ENCODE measurements around the gene HDDC2. TPM values are rescaled to one million over a fixed set of nuclear protein-coding genes. Genes with fewer than 3 reads are reported as not detected.

HDDC2 gene
- total RNA-seq, 1 experiment from 2014 or later: 69.8 TPM

DNA sequence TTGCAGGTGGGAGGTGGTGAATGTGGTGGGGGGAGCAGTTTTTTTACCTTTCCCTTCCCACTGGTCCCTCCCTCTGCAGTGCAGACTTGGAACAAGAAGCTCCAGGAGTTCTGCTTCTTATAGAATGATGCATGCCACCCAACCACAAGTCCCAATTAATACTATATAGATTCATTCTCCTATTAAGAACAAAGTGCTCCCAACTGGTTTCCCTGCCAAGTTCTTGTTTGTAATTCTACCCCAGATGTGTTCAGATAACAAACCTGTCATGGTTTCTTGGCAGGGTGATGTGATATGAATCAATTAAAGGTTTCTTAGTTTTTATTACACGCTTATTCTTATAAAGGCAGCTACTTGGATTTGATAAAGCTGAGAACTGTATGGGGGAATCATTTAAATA, 23.9 kb downstream of the HDDC2 start:
- ATAC-seq: no peak
- Mint-ChIP-seq H3K9me3 (peaks cover 18% of the 10 kb centered on the region), H3K4me3 (no peak overlapping the region), H3K27ac (no peak overlapping the region), H3K4me1 (peaks cover 22% of the 10 kb centered on the region), H3K27me3 (ENCODE audit: low read depth) (no peaks in the 10 kb centered on the region), H3K36me3 (peaks cover 42% of the 10 kb centered on the region)
- ChIA-PET CTCF (no interaction called here), POLR2A (no interaction called here)
- TF ChIP-seq HMGA2 (CRISPR knock-in tag; IDR thresholded peaks at IDR 0.05) (no peak), RORB (CRISPR knock-in tag; IDR thresholded peaks at IDR 0.05) (no peak), ATF1 (CRISPR knock-in tag; IDR thresholded peaks at IDR 0.05) (no peak), STAT6 (CRISPR knock-in tag; conservative IDR thresholded peaks at IDR 0.05; ENCODE audit: low read depth) (no peak)
- TF ChIP-seq, protein P1, sequence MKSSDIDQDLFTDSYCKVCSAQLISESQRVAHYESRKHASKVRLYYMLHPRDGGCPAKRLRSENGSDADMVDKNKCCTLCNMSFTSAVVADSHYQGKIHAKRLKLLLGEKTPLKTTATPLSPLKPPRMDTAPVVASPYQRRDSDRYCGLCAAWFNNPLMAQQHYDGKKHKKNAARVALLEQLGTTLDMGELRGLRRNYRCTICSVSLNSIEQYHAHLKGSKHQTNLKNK (CRISPR knock-in tag; IDR thresholded peaks at IDR 0.05): no peak
- TF ChIP-seq, protein P2, sequence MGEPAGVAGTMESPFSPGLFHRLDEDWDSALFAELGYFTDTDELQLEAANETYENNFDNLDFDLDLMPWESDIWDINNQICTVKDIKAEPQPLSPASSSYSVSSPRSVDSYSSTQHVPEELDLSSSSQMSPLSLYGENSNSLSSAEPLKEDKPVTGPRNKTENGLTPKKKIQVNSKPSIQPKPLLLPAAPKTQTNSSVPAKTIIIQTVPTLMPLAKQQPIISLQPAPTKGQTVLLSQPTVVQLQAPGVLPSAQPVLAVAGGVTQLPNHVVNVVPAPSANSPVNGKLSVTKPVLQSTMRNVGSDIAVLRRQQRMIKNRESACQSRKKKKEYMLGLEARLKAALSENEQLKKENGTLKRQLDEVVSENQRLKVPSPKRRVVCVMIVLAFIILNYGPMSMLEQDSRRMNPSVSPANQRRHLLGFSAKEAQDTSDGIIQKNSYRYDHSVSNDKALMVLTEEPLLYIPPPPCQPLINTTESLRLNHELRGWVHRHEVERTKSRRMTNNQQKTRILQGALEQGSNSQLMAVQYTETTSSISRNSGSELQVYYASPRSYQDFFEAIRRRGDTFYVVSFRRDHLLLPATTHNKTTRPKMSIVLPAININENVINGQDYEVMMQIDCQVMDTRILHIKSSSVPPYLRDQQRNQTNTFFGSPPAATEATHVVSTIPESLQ (CRISPR knock-in tag; IDR thresholded peaks at IDR 0.05): no peak
- TF ChIP-seq, protein P3, sequence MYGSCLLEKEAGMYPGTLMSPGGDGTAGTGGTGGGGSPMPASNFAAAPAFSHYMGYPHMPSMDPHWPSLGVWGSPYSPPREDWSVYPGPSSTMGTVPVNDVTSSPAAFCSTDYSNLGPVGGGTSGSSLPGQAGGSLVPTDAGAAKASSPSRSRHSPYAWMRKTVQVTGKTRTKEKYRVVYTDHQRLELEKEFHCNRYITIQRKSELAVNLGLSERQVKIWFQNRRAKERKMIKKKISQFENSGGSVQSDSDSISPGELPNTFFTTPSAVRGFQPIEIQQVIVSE (CRISPR knock-in tag; IDR thresholded peaks at IDR 0.05; ENCODE audit: borderline replicate concordance): no peak
- no peak for DNase-seq (ENCODE audit: low spot score)

DNA sequence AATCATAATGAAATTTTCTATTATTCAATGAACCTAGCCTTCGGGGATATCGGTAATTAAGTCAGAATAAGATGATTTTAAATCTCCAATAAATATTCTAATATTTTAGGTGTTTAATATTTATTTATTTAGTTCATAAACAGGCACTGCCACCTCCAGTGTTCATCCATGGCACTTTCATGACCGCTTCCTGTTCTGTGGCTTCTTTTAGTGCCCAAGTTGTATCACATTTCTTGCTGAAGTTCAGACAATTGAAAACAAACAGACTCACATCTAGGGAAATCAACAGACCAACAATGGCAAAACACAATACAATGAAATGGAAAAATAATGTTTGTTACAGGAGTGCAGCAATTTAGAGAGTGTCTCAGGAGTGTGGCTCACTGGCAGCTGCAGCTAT, 26.0 kb downstream of the HDDC2 start:
- no peaks in the 10 kb centered on the region for H3K27me3 Mint-ChIP-seq (ENCODE audit: low read depth)
- no peak overlapping the region for H3K27ac Mint-ChIP-seq
- POLR2A ChIA-PET: no interaction called here
- TF ChIP-seq, protein P4, sequence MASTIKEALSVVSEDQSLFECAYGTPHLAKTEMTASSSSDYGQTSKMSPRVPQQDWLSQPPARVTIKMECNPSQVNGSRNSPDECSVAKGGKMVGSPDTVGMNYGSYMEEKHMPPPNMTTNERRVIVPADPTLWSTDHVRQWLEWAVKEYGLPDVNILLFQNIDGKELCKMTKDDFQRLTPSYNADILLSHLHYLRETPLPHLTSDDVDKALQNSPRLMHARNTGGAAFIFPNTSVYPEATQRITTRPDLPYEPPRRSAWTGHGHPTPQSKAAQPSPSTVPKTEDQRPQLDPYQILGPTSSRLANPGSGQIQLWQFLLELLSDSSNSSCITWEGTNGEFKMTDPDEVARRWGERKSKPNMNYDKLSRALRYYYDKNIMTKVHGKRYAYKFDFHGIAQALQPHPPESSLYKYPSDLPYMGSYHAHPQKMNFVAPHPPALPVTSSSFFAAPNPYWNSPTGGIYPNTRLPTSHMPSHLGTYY (CRISPR knock-in tag; IDR thresholded peaks at IDR 0.05): no peak
- TF ChIP-seq ELF4 (CRISPR knock-in tag; IDR thresholded peaks at IDR 0.05; ENCODE audit: low read depth) (no peak), NFE2L1 (CRISPR knock-in tag; IDR thresholded peaks at IDR 0.05) (no peak), NFYB (CRISPR knock-in tag; conservative IDR thresholded peaks at IDR 0.05; ENCODE audit: low read depth) (no peak), MXD4 (CRISPR knock-in tag; IDR thresholded peaks at IDR 0.05; ENCODE audit: borderline replicate concordance) (no peak), EMX1 (CRISPR knock-in tag; IDR thresholded peaks at IDR 0.05) (no peak), ZNF532 (CRISPR knock-in tag; IDR thresholded peaks at IDR 0.05; ENCODE audit: borderline replicate concordance) (no peak), CREM (CRISPR knock-in tag; IDR thresholded peaks at IDR 0.05) (no peak), TEAD1 (CRISPR knock-in tag; IDR thresholded peaks at IDR 0.05) (no peak)
- TF ChIP-seq, protein P5, sequence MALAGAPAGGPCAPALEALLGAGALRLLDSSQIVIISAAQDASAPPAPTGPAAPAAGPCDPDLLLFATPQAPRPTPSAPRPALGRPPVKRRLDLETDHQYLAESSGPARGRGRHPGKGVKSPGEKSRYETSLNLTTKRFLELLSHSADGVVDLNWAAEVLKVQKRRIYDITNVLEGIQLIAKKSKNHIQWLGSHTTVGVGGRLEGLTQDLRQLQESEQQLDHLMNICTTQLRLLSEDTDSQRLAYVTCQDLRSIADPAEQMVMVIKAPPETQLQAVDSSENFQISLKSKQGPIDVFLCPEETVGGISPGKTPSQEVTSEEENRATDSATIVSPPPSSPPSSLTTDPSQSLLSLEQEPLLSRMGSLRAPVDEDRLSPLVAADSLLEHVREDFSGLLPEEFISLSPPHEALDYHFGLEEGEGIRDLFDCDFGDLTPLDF (CRISPR knock-in tag; IDR thresholded peaks at IDR 0.05): no peak
- TF ChIP-seq, protein P1 (CRISPR knock-in tag; IDR thresholded peaks at IDR 0.05): no peak
- CTCF ChIA-PET: no interaction called here
- peaks cover 30% of the 10 kb centered on the region for H3K36me3 Mint-ChIP-seq
- H3K4me1 Mint-ChIP-seq: peaks cover 14% of the 10 kb centered on the region
- ATAC-seq (no peak), DNase-seq (ENCODE audit: low spot score) (no peak)
- H3K4me3 Mint-ChIP-seq: no peak overlapping the region
- H3K9me3 Mint-ChIP-seq: peaks cover 2% of the 10 kb centered on the region
